GM21390 (cell line): ENCODE results near the gene ADD1.

Experiments
- ATAC-seq: cut with Tn5 transposase; IDR thresholded peaks from one replicate; pipeline ENCODE4 v1.9.1; 2021; ENCODE audit not compliant: unreplicated experiment

The ADD1 gene

DNA sequence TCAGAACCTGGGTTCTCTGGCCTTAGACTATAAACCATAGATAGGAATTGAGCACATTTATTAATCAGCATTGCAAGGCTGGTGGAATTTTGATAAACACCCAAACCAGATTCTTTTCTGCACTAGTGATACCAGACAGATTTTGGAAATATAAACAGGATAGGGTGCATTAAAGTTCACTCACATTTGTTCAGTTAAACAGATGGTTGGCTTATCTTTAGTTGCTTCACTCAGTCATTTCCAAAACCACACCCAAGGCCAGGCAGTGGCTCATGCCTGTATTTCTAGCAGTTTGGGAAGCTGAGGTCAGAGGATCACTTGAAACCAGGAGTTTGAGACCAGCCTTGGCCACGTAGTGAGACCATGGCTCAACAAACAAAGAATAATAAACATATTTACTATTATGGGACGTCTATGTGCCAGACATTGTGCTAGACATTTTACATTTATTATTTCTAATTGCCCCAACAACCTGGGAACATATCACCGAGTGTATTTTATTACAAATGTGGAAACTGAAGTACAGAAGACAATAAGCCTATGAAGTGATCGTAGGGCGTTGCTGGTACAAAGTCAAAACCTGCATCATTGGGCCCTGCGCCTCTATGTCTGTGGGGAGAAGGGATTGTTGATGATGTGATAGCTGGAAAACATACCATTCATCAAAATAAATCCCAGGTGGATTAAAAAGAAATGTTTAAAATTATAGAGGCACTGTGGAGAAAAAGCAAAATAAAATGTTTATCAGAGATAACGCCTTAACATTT is 15.0 kb downstream of the ADD1 start:
- no peak for ATAC-seq

DNA sequence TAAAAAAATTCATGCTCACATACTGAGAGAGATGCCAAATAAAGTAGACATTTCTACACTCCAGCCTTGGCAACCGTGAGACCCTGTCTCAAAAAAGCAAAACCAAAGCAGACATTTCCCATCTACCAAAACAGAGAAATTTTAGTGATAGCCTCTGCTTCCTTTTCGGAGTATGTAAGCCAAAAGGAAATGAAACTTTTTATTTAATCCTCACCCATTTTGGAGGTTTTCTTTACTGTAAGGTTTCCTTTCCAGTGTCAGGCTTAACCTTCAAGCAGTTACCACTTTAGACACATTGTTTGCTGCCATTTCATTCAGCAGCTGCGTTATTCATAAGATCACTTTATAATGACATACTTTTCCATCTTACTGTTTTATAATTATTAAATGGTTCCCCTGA is 15.9 kb downstream of the ADD1 start:
- no peak for ATAC-seq

DNA sequence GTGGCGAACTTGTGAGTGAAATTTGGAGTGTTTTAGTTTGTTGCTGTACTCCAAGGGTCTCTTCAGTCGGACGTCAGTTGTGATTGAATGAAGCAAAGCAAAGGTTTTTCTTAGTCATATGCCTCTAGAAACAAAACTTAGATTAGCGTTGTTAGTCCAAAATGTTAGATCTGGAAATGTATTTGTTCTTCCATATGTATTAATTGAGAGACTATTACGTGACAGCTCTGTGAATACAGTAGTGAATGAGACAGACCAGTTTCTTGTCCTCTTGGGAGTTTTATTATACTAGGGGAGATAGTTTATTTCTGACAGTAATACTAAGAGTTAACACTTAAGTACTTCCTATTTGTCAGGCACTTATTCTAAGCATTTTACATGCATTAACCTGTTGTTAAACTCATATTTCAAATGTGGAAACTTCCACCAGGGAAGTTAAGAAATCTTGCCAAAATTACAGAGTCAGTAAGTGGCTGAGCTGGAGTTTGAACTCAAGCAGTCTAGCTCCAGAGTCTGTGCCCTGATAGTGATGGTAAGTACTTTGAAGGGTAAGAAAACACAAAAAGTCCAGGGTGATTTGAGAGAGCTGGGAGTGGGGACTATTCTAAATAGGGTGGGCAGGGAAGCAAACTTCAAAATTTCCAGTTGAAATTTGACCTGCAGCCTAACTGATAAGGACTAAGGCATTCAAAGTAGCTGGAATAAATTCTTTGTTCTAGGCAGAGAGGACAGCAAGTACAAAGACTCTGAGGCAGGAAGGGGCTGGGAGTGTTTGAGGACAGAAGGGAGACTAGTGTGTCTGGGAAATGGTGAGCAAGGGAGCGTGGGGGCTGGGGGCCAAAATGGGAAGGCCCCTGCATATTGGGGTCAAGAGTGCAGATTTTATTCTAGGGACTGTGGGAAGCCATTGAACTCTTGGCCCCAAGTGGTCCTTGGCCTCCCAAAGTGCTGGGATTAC is 17.0 kb downstream of the ADD1 start:
- ATAC-seq = no peak

DNA sequence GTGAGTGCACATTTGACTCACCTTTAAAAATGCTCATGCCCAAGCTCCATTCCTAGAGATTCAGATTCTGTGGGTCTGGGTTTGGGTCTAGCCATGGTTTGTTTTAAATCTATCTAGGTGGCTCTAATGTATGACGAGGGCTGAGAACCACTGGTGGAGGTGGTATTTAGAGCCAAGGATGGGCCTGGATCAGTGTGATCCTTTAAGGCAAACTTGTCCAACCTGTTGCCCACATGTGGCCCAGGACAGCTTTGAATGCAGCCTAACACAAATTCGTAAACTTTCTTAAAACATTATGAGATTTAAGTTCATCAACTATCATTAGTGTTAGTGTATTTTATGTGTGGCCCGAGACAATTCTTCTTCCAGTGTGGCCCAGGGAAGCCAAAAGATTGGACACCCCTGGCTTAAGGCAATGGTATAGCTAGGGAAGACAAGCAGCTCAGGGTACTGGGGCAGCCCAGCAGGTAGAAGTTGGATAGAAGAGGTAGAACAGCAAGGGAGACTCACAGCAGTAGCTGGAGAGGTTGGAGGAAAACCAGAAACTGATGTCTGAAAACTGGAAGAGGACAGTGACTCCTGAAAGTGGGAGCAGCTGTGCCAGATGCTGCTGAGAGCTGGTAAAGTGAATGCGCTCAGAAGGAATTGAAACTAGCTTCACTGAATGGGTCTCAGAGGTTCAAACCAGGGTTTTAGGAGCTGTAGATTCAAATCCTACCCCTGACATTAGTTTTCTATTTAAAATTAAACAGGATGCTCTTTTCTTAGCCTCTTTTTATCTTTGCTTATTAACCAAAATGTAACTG is 18.2 kb downstream of the ADD1 start:
- ATAC-seq = no peak

DNA sequence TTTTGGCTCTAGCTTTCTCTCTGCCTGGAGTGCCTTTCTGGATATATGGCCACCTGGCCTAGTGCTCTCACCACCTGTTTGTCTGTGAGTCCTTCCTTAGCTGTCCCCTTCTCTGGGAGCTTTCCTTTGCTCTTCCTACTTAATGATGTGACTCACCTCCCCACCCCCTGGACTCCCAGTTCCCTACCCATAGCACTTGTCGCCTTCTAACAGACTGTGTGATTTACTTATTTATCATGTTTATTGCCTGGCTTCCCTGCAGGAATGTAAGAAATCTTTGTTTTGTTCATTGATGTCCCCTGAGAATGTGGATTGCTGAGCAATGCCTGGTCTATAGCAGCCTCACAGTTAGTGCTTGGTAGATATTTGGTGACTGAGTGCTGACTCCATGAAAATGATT is 18.9 kb downstream of the ADD1 start:
- no peak for ATAC-seq

DNA sequence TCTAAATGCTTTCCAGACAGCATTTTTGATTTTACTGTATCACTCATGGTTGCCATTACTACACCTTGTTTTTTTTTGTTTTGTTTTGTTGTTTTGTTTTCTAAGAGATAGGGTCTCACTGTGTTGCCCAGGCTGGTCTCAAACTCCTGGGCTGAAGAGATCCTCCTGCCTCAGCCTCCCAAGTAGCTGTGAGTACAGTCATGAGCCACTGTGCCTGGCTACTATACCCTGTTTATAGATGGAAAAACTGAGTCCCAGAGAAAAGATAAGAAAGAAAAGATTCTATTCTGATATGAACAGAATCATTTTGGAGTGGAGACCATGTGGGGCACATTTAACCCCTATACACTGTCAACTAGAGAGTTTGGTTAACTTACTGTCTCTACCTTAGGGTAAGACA is 20.0 kb downstream of the ADD1 start:
- ATAC-seq = no peak

DNA sequence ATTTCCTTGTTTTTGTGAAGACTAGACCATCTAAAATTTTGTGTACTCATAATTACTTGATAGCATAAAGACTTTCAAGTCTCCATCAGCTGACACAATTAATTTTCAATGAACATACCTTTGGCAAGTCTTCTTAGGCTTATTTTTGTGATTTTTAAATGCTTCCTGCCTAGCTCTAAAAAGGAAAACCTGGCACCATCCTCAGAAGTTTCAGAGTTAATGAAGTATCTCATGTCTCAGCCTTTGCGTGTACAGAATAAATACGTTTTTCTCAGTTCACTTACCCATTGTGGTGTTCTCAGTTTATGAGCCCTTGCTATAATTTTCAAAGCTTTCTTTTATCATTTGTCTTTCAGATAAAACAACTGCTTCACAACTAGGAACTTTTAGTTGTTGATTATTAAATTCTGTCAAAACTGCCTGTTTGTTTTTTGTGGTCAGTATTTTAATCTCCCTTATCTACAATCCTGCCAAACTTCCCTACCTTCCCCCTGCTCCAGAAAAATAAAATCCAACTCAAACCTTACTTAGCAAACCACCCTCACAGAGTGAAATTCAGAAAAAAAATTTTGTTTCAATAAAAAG is 21.6 kb downstream of the ADD1 start:
- ATAC-seq = no peak

DNA sequence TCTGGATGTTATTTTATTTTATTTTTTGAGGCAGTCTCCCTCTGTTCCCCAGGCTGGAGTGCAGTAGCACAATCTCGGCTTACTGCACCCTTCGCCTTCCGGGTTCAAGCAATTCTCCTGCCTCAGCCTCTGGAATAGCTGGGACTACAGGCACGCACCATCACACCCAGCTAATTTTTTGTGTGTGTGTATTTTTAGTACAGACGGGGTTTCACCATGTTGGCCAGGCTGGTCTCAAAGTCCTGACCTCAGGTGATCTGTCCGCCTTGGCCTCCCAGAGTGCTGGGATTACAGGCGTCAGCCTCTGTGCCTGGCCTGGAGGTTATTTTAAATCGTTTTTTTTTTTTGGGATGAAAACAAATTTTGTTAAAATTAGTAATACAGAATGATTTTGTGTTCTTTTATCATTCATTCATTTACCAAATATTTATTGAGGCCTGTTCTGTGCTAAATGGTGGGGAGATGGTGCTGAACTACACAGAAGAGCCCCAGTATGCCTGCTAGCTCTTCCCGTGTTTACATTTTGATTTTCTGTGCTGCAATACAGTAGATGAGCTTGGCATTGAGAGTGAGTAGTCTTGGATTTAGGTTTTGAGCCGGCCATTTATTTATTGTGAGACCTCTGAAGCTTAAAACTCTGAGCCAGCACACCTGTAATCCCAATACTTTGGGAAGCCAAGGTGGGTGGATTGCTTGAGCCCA is 22.7 kb downstream of the ADD1 start:
- no peak for ATAC-seq

DNA sequence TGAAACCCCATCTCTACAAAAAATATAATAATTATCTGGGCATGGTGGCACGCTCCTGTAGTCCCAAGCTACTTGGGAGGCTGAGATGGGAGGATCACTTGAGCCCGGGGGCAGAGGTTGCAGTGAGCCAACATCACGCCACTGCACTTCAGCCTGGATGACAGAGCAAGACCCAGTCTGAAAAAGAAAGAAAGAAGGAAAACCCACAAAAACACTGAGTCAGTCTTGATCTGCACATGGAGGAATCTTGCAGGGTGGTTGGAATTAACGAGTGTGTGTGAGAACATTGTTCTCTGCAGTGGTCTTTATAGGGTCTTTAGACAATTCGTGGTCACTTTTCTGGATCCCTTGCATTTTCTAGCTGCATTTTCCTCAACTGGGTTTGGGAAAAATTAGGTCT is 23.2 kb downstream of the ADD1 start:
- no peak for ATAC-seq

DNA sequence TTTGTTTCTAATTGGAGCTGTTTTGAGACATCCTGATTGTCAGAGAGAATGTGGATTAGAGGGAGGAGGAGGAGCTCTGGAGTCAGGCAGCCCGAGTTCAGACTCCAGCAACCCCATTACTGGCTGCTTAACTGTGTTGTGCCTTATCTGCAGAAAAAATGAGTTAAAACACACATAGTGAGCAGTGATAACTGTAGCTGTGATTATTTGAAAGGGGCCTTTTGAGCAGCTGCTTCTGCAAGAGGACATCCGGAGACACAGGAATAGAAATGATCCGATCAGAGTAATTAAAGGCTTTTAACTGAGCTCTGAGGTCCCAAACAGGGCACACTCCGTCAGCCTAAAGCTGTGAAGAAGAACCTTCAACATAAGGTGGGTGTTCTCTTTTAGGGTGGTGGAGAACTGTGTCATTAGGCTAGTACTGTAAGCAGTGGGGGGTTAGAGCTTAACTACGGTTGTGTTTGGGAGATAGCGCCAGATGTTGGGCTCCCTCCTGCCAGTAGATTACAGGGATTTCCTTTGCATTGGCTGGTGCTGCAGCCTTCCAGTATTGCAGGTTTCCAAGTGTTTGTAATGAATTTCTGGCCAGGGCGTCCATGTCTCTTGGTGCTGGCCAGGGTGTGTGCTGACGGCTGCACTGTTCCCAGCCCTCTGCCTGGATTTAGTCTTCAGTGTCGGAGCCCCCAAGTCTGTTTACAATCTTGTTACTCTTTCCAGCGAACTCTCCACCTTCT is 24.3 kb downstream of the ADD1 start:
- no peak for ATAC-seq

DNA sequence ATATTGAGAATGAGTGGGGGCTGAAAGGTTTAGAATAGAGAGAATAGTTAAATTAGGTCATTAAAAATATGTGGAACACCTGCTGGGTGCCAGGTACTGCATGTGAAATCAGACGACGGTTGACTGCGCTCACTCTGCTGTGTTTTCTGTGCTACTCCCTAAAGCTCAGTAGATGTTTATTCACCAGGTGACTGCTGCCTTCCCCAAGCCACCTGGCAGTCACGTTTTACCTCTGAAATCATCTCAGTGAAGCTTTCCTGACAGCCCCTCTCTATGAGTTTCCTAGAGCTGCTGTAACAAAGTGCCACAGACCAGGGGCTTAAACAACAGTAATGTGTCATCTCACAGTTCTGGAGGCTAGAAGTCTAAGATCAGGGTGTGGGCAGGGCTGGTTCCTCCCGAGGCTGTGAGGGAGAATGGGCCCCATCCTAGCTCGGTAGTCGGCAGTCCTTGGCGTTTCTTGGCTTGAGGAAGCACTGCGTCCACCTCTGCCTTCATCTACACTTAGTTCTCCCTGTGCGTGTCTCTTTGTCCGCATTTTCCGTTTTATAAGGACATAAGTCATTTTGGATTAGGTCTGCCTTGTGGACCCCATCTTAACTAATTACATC is 25.3 kb downstream of the ADD1 start:
- ATAC-seq = no peak

DNA sequence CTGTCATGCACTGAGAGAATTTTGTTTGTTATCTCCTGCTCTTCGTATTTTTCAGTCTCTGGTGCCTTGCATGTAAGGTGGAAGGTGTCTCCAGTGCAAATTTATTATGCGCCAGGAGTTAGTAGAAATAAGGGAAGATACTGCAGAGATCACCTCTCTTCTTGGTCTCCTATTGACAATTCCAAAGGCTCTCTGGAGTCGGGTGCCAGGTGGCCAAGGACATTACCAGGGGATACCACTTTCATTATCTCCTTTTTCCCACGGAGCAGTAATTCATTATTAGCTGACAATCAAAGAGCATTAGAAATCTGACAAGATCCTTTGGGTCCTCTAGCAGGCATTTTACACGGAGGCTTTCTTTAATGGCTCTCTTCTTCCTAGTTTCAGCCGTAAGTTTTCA is 26.0 kb downstream of the ADD1 start:
- no peak for ATAC-seq

DNA sequence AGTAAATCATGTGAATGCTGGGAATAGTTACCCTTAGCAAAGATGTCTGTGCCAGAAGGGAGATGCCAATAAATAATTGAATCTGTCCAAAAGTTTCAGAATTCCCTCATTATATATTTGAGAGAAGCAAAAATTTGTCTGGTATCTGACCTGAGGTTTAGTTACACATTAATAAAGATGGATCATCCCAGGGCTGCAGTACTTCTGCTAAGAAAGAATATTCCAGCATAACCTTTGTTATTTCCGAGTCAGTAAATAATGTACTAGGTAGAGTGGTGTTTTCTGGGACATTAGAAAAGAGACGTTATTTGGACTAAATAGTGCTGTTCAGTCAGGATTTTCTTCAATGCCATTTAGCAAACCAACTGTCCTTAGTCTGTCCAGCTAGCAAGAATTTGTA is 26.4 kb downstream of the ADD1 start:
- ATAC-seq = no peak

DNA sequence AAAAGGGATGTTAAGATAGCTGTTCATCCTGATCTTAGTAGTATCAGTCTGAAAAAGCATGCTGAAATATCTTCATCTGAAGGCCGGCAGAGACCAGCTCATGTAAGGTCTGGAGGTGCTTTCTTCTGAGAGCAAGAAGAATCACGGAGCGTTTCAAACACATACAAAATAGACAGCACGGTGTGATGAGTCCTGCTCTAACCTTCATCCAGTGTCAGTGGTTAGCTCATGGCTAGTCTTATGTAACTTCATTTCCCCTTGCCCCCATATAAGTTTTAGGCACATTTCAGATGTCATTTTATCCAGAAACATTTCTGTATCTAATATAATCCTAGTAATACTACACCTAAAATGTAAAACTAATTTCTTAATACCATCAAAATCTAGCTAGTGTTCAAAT is 27.8 kb downstream of the ADD1 start:
- no peak for ATAC-seq

DNA sequence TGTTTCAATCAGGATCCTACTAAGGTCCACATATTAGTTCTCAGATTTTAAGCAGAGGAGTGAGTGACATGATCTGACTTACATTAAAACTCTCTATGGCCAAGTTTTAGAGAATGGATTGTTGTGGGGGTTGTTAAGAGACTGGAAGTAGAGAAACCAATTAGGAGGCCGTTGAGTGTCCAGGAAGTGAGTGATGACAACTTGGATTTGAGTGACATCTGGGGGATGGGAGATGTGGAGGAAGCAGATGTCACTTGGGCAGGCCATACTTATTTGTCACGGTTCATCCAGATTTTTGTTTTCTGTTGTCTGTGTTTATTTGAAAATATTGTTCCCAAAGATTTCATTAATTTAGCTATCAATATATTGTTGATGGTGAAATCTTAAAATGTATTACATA is 28.3 kb downstream of the ADD1 start:
- no peak for ATAC-seq

DNA sequence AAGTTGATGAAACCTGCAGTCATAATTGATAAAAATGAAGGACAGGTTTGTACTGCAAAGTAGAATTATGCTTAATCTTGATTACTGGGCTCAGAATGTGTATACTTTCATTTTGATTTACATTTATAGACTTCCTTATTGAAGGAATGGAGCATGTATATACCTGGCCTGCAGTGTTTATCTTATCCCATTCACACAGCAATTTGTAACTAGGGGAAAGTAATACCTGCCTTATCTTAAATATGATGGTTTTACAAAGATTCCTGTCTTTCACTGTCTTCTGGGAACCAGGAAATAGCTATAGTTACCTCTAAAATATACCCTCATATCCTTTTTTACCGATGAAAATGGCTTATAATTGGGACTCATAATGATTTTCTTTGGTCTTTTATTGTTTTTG is 29.7 kb downstream of the ADD1 start:
- no peak for ATAC-seq

DNA sequence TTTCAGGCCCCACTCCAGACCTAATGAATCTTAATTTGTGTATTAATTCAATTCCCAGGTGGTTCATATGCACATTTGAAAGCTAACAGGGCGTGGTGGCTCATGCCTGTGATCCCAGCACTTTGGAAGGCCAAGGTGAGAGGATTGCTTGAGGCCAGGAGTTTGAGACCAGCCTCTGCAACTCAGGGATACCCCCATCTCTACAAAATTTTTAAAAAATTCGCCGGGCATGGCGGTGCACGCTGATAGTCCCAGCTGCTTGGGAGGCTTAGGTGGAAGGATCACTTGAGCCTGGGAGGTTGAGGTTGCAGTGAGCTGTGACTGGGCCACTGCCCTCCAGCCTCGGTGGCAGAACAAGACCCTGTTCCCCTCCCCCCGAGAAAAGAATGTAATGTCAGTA is 31.2 kb downstream of the ADD1 start:
- no peak for ATAC-seq

DNA sequence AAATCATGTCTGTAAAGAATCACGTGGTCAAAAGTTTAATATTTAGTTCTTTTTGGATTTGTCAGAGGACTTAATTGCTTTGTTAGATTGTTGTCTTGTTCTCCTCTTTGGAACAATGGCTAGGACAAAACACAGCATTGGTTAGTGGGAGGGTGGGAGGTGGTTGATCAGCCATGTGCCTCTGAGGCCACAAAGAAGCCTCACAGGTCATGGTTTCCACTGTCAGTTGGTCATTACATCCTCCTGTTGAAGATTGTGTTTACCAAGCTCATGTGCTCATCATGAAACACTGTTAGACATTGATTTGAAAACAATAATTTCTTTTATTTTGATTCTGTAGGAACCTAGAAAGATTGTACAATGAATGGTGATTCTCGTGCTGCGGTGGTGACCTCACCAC is 31.9 kb downstream of the ADD1 start:
- no peak for ATAC-seq

DNA sequence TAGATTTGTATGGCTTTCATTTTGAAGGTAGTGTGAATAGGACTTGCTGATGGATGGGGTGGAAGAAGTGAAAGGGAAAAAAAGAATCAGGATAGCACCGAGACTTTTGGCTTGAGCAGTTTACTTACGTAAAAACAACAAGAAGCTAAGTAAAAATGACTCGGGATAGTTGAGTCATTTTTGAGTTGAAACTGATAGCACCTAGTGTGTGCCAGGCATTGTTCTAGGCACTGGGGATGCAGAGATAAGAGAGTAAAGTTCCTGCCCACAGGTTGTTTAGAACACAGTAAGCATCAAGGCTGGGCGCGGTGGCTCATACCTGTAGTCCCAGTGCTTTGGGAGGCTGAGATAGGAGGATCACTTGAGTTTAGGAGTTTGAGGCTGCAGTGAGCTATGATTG is 34.7 kb downstream of the ADD1 start:
- ATAC-seq = no peak
